SK-N-SH treated with all-trans-retinoic acid at 6 μM for 48 hours (cell line): ENCODE results near the gene PPIP5K2.

Source experiments
- CSRNP3 ChIP-seq: fragments of 250-450 bp; sonication (Bioruptor Pico); IDR thresholded peaks from 2 replicates; pipeline ENCODE4 v1.5.1; 2021; ENCODE audit warnings: mild to moderate bottlenecking, moderate library complexity
- PATZ1 ChIP-seq: fragments of 250-450 bp; sonication (Bioruptor Pico); IDR thresholded peaks from 2 replicates; pipeline ENCODE4 v1.8.0; 2020; ENCODE audit warnings: mild to moderate bottlenecking, moderate library complexity, borderline replicate concordance
- ZFP3 ChIP-seq: fragments of 250-450 bp; sonication (Bioruptor Pico); IDR thresholded peaks from 2 replicates; pipeline ENCODE4 v1.5.0; 2020; ENCODE audit warnings: mild to moderate bottlenecking, moderate library complexity
- ZFP30 ChIP-seq: fragments of 450-650 bp; formaldehyde crosslinking; IDR thresholded peaks from 2 replicates; pipeline ENCODE4 v1.5.0; 2022; ENCODE audit warnings: mild to moderate bottlenecking, moderate library complexity

- no peak for TF ChIP-seq ZFP3
- no peak for TF ChIP-seq ZFP30 (CRISPR knock-in tag)
- no peak for TF ChIP-seq PATZ1
- TF ChIP-seq CSRNP3, result no peak
Measured at GRCh38 chr5:103177543-103177942, 57.4 kb downstream of the PPIP5K2 start.
